ENCODE measurements around the gene MCM7.

DNA sequence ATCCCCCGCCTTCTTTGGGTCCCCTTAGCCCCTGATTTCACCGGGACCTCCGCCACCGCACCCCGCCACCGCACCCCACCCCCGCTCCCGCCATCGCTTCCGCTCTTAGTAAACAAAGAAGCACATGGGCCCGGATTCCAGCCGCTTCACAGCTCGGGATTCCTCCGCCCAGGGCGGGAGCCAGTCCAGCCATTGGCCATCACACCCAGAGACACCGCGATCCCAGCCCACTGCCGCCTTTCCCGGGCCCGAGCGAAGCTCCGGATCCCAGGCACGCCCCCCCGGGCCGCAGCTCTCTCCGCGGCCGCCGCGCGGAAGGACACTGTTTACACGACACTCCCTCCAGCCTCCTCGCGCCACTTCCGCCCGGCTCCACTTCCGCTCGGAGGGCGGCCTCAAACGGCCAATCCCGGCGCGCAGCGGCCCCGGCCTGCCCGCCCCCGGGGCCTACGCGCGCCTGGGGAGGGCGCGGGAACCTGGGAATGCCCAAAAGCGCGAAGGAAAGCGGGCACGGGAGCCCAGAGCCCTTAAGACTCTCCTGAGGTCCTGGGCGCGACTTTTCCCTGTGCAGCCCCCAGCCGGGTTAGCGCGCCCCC, 679 bp downstream of the MCM7 start:
- TF ChIP-seq, protein P1, sequence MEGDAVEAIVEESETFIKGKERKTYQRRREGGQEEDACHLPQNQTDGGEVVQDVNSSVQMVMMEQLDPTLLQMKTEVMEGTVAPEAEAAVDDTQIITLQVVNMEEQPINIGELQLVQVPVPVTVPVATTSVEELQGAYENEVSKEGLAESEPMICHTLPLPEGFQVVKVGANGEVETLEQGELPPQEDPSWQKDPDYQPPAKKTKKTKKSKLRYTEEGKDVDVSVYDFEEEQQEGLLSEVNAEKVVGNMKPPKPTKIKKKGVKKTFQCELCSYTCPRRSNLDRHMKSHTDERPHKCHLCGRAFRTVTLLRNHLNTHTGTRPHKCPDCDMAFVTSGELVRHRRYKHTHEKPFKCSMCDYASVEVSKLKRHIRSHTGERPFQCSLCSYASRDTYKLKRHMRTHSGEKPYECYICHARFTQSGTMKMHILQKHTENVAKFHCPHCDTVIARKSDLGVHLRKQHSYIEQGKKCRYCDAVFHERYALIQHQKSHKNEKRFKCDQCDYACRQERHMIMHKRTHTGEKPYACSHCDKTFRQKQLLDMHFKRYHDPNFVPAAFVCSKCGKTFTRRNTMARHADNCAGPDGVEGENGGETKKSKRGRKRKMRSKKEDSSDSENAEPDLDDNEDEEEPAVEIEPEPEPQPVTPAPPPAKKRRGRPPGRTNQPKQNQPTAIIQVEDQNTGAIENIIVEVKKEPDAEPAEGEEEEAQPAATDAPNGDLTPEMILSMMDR (IDR thresholded peaks at IDR 0.05; ENCODE audit: low read depth, low read length, poor library complexity, severe bottlenecking) = no peak
- TF ChIP-seq EZH2phosphoT487 (IDR thresholded peaks at IDR 0.05; ENCODE audit: borderline replicate concordance, low read length) = no peak

All from DOHH2 (cell line).